ENCODE measurements around the gene RNF212.

RNF212 gene

DNA sequence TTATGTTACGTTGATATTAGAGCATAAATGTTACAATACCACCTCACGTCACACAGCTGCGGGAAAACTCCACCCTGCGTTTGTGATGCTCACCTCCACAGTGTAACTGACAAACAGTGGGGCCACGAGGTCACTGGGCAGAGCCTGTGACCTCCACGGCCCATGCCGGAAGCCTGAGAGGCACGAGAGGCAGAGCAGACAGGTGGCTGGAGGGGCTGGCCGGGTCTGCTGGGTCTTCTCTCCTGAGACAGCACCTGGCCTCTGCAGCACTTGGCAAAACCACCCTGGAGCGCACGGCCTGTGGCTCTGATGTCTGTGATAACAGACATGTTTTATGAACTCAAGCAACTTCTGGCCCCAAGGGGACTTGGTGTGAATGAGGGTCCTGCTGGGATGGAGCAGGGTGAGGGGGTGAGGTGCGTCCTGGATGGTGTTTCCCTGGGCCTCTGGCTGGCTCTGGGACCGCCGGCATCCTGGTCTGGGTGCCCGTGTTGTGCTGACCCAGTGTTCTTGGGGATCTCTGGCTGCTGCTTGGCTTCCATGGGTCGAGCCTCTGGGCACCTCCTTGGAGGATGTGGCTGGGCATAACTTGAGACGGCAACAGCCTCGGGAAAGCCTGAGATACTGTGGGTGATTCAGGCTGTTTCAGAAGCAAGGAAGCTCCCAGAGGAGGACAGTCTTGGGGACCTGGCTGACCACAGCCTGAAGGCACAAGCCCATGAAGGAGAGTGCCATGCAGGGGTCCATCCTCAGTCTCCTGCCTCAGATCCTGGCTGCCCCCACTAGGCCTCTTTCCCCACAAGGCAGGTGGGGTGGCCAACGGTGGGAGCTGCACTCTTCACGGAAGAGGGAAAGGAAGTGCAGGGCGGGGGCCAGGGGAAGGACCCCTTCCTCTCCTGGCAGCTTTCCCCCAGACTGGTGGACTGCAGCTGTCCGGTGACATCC is 19.7 kb downstream of the RNF212 start:
- no peak overlapping the region for H3K4me2 ChIP-seq (ENCODE audit: low read length)

DNA sequence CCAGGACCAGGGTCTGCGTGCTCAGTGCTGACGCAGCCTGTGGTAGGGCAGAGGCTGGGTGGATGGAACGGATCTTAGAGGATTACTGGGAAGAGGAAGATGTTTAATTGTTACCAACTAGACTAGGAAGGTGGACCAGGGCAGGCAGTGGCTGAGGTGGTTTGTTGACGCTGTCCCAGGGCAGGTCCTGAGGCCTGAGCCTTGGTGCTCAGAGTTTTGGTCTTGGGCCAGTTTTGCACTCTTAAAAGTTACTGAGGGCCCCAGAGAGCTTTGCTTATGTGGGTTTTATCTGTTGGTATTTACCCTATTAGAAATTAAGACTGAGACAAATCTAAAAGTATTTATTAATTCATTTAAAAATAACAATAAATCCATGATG is 20.4 kb downstream of the RNF212 start:
- Histone ChIP-seq H3K79me2 (no peaks in the 10 kb centered on the region), H3K36me3 (ENCODE audit: control insufficient read depth, insufficient read depth, low read length) (no peaks in the 10 kb centered on the region), H3K4me2 (ENCODE audit: low read length) (no peak overlapping the region), H3K4me3 (ENCODE audit: low read depth, low read length) (no peak overlapping the region), H3K4me1 (no peaks in the 10 kb centered on the region), H2AFZ (no peak overlapping the region), H3K9ac (no peak overlapping the region), H3K9me3 (ENCODE audit: control insufficient read depth, low read length) (no peaks in the 10 kb centered on the region), H3K27ac (no peak overlapping the region), H3K27me3 (ENCODE audit: control insufficient read depth, insufficient read depth, low read length) (no peaks in the 10 kb centered on the region)
- no peak for TF ChIP-seq CTCF (IDR thresholded peaks at IDR 0.05)

More for the DNA sequence above, 19.7 kb downstream of the RNF212 start:
- Histone ChIP-seq H3K4me3 (ENCODE audit: low read depth, low read length) (no peak overlapping the region), H3K79me2 (no peaks in the 10 kb centered on the region), H3K9ac (no peak overlapping the region), H3K36me3 (ENCODE audit: control insufficient read depth, insufficient read depth, low read length) (no peaks in the 10 kb centered on the region), H3K9me3 (ENCODE audit: control insufficient read depth, low read length) (no peaks in the 10 kb centered on the region), H3K27me3 (ENCODE audit: control insufficient read depth, insufficient read depth, low read length) (no peaks in the 10 kb centered on the region), H3K27ac (no peak overlapping the region), H3K4me1 (no peaks in the 10 kb centered on the region), H2AFZ (no peak overlapping the region)
- no peak for TF ChIP-seq CTCF (IDR thresholded peaks at IDR 0.05)

DNA sequence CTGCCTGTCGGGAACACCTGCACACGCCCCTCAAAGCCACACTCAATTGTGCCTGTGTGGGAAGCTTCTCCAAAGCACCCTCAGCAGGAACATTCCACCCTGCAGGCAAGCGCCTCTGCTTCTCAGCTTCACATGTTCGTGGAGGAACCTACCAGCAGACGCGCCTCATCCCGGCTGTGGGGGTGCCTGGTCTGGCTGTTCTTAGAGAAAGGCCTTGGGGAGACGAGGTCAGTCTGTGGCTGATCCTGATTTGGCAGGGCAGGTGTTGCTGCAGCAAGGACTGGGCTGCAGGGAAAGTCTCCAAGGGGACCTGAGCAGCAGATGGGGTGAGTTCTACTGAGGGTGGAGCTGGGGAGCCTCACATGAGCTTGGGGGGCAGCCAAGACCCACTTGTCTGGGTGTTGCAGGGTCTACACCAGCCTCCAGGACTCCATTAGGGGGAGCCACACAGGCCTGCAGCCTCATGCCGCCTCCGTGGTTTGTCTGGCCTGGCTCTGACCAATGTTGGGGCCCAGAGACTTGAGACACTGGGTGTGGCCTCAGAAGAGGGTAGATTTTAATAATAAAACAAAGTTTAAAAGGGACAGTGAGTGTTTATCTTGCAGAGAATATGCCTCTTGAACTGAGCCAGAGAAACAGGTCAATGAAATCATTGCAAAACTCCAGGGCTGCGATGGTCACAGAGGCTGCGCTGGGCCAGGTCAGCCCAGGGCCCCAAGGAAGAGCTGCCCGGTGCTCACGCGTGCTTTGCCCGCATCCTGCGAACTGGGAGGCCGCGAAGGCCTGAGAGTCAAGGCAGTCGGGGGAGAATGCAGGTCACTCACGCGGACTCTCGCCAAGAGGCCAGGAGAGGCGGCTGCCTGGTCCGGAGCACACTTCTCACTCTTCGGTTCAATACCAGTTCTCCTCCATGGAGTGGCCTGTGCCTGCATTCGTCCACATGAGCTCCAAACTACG is 21.1 kb downstream of the RNF212 start:
- no peak overlapping the region for H3K4me2 ChIP-seq (ENCODE audit: low read length)
- no peaks in the 10 kb centered on the region for H3K4me1 ChIP-seq
- no peaks in the 10 kb centered on the region for H3K36me3 ChIP-seq (ENCODE audit: control insufficient read depth, insufficient read depth, low read length)
- no peaks in the 10 kb centered on the region for H3K79me2 ChIP-seq
- no peak overlapping the region for H3K9ac ChIP-seq
- H3K4me3 ChIP-seq (ENCODE audit: low read depth, low read length) = no peak overlapping the region
- no peak overlapping the region for H2AFZ ChIP-seq
- no peak for TF ChIP-seq CTCF (IDR thresholded peaks at IDR 0.05)
- H3K9me3 ChIP-seq (ENCODE audit: control insufficient read depth, low read length) = no peaks in the 10 kb centered on the region
- no peaks in the 10 kb centered on the region for H3K27me3 ChIP-seq (ENCODE audit: control insufficient read depth, insufficient read depth, low read length)
- H3K27ac ChIP-seq = no peak overlapping the region

DNA sequence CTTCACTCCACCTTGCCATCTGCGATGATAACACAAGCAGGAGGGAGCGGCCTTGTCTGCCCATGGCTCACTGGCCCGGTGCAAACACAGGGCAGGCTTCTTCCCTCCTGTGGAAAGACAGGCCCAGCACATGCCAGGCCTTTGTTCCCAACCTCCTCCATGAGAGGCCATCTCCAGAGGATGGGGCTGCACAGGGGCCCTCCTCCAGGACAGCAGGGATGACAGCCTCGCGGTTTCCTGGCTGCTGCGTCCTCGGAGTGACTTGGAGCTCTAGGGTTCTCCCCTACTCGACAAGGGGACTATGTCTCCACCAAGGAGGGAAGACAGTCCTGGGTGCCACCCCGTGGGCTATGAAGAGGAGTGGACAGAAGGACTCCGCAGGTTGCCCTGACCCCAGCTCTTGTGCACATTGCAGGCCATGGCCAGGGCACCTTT is 21.8 kb downstream of the RNF212 start:
- H3K27ac ChIP-seq = no peak overlapping the region
- no peaks in the 10 kb centered on the region for H3K9me3 ChIP-seq (ENCODE audit: control insufficient read depth, low read length)
- no peak overlapping the region for H3K4me2 ChIP-seq (ENCODE audit: low read length)
- H3K36me3 ChIP-seq (ENCODE audit: control insufficient read depth, insufficient read depth, low read length) = no peaks in the 10 kb centered on the region
- H3K9ac ChIP-seq = no peak overlapping the region
- H3K4me3 ChIP-seq (ENCODE audit: low read depth, low read length) = no peak overlapping the region
- H2AFZ ChIP-seq = no peak overlapping the region
- H3K4me1 ChIP-seq = no peaks in the 10 kb centered on the region
- H3K27me3 ChIP-seq (ENCODE audit: control insufficient read depth, insufficient read depth, low read length) = no peaks in the 10 kb centered on the region
- H3K79me2 ChIP-seq = no peaks in the 10 kb centered on the region
- no peak for TF ChIP-seq CTCF (IDR thresholded peaks at IDR 0.05)
